DND-41 (cell line): ENCODE results near the gene RAB43.

ENCODE experiments used
- EZH2 ChIP-seq: IDR thresholded peaks from 3 replicates; pipeline ENCODE4 v1.6.1; 2012; ENCODE audit warnings: borderline replicate concordance, low read depth, mild to moderate bottlenecking, moderate library complexity, low read length, inconsistent platforms; ENCODE audit not compliant: severe bottlenecking
- TF ChIP-seq, protein P1 (sequence below): IDR thresholded peaks from 2 replicates; pipeline ENCODE4 v1.5.1; 2012; ENCODE audit warnings: borderline replicate concordance, low read length, moderate library complexity, mild to moderate bottlenecking; ENCODE audit not compliant: poor library complexity, severe bottlenecking; ENCODE audit errors: extremely low read depth

DNA sequence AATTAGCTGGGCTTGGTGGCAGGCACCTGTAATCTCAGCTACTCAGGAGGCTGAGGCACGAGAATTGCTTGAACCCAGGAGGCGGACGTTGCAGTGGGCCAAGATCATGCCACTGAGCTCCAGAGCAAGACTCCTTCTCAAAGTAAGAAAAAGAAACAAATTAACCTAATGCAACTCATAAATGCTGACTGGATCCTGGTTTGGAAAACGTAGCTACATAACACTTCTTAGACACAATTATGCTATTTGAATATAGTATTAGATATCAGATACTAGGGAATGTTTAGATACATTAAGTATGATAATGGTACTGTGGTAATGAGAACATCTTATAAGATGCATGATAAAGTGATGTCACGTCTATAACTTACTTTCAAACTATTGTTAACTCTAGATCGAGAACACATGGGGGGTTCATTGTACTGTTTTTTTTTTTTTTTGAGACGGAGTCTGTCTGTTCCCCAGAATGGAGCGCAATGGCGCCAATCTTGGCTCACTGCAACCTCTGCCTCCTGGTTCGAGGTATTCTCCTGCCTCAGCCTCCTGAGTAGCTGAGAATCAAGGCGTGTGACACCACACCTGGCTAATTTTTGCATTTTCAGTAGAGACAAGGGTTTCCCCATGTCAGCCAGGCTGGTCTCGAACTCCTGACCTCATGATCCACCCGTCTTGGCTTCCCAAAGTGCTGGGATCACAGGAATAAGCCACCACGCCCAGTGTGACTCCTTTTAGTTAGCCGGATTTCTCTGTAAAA lies 45.2 kb upstream of the RAB43 start:
- TF ChIP-seq, protein P1, sequence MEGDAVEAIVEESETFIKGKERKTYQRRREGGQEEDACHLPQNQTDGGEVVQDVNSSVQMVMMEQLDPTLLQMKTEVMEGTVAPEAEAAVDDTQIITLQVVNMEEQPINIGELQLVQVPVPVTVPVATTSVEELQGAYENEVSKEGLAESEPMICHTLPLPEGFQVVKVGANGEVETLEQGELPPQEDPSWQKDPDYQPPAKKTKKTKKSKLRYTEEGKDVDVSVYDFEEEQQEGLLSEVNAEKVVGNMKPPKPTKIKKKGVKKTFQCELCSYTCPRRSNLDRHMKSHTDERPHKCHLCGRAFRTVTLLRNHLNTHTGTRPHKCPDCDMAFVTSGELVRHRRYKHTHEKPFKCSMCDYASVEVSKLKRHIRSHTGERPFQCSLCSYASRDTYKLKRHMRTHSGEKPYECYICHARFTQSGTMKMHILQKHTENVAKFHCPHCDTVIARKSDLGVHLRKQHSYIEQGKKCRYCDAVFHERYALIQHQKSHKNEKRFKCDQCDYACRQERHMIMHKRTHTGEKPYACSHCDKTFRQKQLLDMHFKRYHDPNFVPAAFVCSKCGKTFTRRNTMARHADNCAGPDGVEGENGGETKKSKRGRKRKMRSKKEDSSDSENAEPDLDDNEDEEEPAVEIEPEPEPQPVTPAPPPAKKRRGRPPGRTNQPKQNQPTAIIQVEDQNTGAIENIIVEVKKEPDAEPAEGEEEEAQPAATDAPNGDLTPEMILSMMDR: no peak
- TF ChIP-seq EZH2: no peak
